Stimulated activated CD8-positive, alpha-beta memory T cell treated with anti-CD3 and anti-CD28 coated beads, Interleukin-4, amount 100 ng/mL, for 4 hours (primary cell): Measurements from ENCODE around the gene ANO8.
"Not testable (repeated sequence)": the region's sequence is repeated elsewhere in the genome, so short reads cannot be mapped to it uniquely, and the experiment has no call there.

Source experiments
- DNase-seq, 2 donors: peaks; one replicate each; pipeline ENCODE4 v3.0.0-alpha.2; 2020; ENCODE audit warnings: low read depth in 2 of 2, low spot score in 1 of 2

Gene ANO8

DNA sequence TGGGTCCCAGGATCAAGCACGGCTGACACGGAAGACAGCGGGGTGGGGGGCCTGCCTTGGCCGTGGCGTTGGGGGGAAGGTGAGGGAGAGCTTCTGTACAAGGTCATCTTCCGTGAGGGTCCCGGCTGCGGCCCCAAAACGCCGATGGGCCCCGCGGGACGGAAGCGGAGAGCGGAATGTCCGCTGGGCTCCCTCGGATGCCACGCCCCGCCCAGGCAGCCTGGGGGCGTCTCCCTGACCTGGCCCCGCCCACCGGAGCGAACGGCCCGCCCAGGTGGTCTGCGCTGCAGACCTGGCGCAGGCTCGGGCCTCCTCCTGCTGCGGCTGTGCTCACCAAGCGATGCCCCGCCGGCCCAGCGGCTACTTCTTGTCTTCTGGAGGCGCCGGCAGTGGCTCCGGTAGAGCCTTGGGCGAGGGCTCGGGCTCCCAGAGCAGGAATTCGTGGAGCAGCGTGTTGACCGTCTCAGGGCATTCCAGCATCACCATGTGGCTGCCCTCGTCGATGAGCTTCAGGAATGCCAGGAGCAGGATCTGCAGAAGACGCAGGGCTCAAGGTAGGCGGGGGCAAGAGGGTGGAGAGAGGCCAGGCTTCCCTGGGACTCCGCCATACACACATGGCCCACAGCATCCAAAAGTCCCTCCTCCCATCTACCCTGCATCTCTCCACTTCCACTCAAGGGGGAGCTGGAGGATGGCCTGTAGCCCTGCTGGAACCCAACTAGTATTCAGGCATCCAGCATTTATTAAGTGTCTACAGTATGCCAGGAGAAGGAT, 42.2 kb downstream of the ANO8 start:
- peak in 1 of 2 donors; percentile 41 for DNase-seq

GRCh38 chr19:17289489-17289888, 45.2 kb downstream of the ANO8 start:
- no peak for DNase-seq

GRCh38 chr19:17286752-17287151, 47.9 kb downstream of the ANO8 start:
- DNase-seq = no peak

- no peak for DNase-seq
Measured at GRCh38 chr19:17286263-17286662, 48.4 kb downstream of the ANO8 start.

DNA sequence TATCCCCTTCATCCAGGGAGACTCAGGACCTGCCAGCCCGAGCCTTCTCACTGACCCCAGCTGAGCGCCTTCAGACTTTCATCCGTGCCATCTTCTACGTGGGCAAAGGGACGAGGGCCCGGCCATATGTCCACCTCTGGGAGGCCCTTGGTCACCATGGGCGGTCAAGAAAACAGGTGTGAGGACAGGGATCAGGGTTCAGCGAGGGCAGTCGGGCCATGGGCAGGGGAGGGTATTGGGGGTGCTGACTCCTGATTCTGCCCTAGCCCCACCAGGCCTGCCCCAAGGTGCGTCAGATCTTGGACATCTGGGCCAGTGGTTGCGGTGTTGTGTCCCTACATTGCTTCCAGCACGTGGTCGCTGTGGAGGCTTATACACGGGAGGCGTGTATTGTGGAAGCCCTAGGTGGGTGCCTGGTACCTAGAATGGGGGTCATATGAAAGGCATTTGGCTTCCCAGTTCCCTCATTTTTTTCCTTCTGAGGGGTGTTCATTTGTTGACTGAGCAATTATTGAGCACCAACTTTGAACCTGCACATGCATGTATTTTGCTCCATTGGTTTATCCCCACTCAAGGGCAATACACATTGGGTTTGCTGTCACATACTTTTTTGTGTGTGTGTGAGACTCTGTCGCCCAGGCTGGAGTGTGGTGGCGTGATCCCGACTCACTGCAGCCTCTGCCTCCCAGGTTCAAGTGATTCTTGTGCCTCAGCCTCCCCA, 49.1 kb downstream of the ANO8 start:
- DNase-seq = no peak

DNA sequence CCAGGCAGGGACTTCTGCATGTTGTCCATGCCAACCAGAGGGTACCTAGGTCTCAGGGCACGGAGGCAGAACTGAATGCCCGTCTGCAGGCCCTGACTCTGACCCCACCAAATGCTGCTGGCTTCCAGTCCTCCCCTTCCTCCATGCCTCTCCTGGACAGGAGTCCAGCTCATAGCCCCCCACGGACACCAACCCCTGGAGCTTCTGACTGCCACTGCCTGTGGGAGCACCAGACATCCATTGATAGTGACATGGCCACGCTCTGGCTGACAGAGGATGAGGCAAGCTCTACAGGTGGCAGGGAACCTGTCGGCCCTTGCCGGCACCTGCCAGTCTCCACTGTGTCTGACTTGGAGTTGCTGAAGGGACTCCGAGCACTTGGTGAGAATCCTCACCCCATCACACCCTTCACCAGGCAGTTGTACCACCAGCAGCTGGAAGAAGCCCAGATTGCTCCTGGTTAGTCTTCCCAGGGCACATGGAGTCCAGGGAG, 51.1 kb downstream of the ANO8 start:
- no peak for DNase-seq

GRCh38 chr19:17282488-17283125, 52.0 kb downstream of the ANO8 start:
- peak; percentile 58 to 60 for DNase-seq

- DNase-seq = no peak
Measured at GRCh38 chr19:17281391-17282304, 53.0 kb downstream of the ANO8 start, which contains the start of gene ANKLE1. Gene ANKLE1 (plus strand): TSS chr19:17281901. CDS start chr19:17281921, 20 bp downstream.

DNA sequence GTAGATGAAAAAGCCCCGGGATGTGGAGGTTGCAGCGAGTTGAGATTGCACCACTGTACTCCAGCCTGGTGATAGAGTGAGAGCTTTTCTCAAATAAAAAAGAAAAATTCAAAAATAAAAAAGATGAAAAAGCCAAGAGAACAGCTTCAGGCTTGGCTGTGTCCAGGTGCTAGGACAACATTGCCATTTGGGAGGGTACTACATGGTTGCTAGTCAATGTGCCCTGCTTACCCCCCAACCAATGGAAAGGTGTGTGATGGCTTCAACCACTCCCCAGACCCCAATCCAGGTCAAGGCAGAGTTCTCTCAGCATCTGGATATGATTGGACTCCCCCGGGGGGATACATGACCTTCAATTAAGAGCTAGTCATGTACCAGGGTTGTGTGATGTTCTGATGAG, 55.2 kb downstream of the ANO8 start:
- DNase-seq = no peak

DNA sequence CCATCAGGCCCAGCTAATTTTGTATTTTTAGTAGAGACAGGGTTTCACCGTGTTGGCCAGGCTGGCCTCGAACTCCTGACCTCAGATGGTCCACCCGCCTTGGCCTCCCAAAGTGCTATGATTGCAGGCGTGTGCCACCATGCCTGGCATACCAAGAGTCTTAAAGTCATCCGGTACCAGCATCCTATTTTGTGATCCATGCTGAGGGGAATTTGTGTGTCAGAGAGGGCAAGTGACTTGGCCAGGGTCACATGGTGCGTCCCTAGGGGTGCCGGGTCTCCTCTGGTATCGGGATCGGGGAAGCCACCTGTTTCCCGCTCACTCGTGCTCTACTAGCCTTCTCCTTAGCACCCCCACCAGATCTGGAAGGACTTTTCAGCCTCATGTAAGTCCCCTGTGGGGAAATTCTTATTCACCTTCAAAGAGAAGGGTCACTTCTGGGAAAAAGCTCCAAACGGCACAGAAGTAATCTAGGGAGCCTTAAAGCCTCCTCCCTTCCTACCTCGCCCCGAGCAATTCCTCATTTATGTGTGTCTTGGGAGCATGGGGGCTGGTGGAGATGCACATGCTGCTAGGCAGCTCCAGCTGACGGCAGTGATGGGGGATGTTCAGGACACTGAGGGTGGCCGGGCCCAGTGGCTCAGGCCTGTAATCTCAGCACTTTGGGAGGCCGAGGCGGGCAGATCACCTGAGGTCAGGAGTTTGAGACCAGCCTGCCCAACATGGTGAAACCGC, 59.0 kb downstream of the ANO8 start:
- DNase-seq = no peak

DNA sequence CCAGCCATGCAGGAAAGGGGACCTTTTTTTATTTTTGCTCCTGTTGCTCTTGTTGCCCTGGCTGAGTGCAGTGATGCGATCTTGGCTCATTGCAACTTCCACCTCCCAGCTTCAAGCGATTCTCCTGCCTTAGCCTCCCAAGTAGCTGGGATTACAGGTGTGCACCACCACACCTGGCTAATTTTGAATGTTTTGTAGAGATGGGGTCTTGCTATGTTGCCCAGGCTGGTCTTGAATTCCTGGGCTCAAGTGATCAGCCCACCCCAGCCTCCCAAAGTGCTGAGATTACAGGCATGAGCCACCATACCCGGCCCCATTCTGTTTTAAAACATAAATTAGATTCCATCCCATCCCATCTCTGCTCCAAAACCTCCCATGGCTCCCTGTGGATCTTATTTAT, 59.8 kb downstream of the ANO8 start:
- DNase-seq = not testable (repeated sequence)
